GM20431 (cell line): ENCODE data around the gene FAM240A.

Experiments used
- in situ Hi-C: fragments of 300-500 bp; cut with MseI, MboI; formaldehyde crosslinking; loops from one replicate; pipeline ENCODE4 v1.15.0; 2020; ENCODE audit warnings: low sequenced_read_pairs; ENCODE audit not compliant: unreplicated experiment

Gene FAM240A

GRCh38 chr3:46619845-46620778 is 7.8 kb downstream of the FAM240A start:
- in situ Hi-C loops = loop anchor here (10.0 kb wide), 1 partner anchor 135 kb away; no protein-coding TSS in a partner anchor

GRCh38 chr3:46624533-46624932 is 12.2 kb downstream of the FAM240A start:
- in situ Hi-C loops = loop anchor here (10.0 kb wide), 1 partner anchor 140 kb away; no protein-coding TSS in a partner anchor

GRCh38 chr3:46624975-46625490 is 12.7 kb downstream of the FAM240A start:
- in situ Hi-C loops = loop anchor here (10.0 kb wide), 1 partner anchor 140 kb away; no protein-coding TSS in a partner anchor

- in situ Hi-C loops = loop anchor here (10.0 kb wide), 1 partner anchor 141 kb away; no protein-coding TSS in a partner anchor
Measured at GRCh38 chr3:46626039-46626438, 13.7 kb downstream of the FAM240A start.

- in situ Hi-C loops = loop anchor here (10.0 kb wide), 1 partner anchor 142 kb away; no protein-coding TSS in a partner anchor
Measured at GRCh38 chr3:46627078-46627477, 14.8 kb downstream of the FAM240A start.

GRCh38 chr3:46628901-46629369 is 16.6 kb downstream of the FAM240A start:
- in situ Hi-C loops = loop anchor here (10.0 kb wide), 1 partner anchor 144 kb away; no protein-coding TSS in a partner anchor

GRCh38 chr3:46629551-46630517 is 17.5 kb downstream of the FAM240A start:
- in situ Hi-C loops = loop anchor here (10.0 kb wide), 1 partner anchor 145 kb away; no protein-coding TSS in a partner anchor

- in situ Hi-C loops = no loop called here
Measured at GRCh38 chr3:46632792-46633191, 20.5 kb downstream of the FAM240A start.

GRCh38 chr3:46634856-46635255 is 22.5 kb downstream of the FAM240A start:
- in situ Hi-C loops = no loop called here

- in situ Hi-C loops = no loop called here
Measured at GRCh38 chr3:46639221-46639620, 26.9 kb downstream of the FAM240A start.

- in situ Hi-C loops = no loop called here
Measured at GRCh38 chr3:46640927-46641326, 28.6 kb downstream of the FAM240A start.

GRCh38 chr3:46642971-46643370 is 30.6 kb downstream of the FAM240A start:
- in situ Hi-C loops = no loop called here

- in situ Hi-C loops = no loop called here
Measured at GRCh38 chr3:46643701-46644100, 31.4 kb downstream of the FAM240A start.

- in situ Hi-C loops = no loop called here
Measured at GRCh38 chr3:46646700-46647099, 34.4 kb downstream of the FAM240A start.

- in situ Hi-C loops = no loop called here
Measured at GRCh38 chr3:46648096-46648495, 35.8 kb downstream of the FAM240A start.

GRCh38 chr3:46649436-46649835 is 37.1 kb downstream of the FAM240A start:
- in situ Hi-C loops = no loop called here

GRCh38 chr3:46651084-46651483 is 38.8 kb downstream of the FAM240A start:
- in situ Hi-C loops = no loop called here

- in situ Hi-C loops = no loop called here
Measured at GRCh38 chr3:46655271-46655670, 42.9 kb downstream of the FAM240A start.

GRCh38 chr3:46656778-46657556 is 44.6 kb downstream of the FAM240A start:
- in situ Hi-C loops = no loop called here
